Measurements from ENCODE around the gene MLXIPL. TPM values are rescaled to one million over a fixed set of nuclear protein-coding genes. Genes with fewer than 3 reads are reported as not detected.
"Not testable (repeated sequence)": the region's sequence is repeated elsewhere in the genome, so short reads cannot be mapped to it uniquely, and the experiment has no call there.

The MLXIPL gene
- total RNA-seq, 1 experiment from 2014 or later, result not detected

DNA sequence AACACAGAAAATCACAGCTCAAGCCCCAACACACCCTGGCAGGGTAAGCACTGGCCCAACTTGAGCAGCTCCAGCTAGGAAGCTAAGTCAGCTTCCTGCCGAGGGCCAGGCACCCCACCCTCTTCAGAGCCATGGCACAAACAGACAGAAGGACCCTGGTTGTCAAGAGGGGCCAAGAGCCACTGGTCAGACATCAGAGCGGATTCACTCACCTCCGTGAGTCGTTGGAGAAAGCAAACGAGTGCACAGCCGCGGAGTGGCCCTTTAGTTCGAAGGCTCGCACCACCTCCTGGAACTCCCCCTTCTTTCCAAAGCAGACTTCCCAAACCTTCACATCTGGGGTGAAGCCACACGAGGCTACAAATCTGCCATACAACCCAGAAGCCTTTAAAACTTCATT is 53.3 kb downstream of the MLXIPL start:
- peaks cover 74% of the 10 kb centered on the region for H3K36me3 ChIP-seq
- DNase-seq (ENCODE audit: low read depth in 1 of 2, low spot score in 2 of 2), result no peak
- no peaks in the 10 kb centered on the region for H3K27me3 ChIP-seq (replicated peaks)
- no peak overlapping the region for H3K27ac ChIP-seq
- no peak overlapping the region for H3K4me3 ChIP-seq
- 0 out of 2 replicates have a peak, but pooled peaks cover 2% of the 10 kb centered on the region for H3K9me3 ChIP-seq (replicated peaks)
- peaks cover 13% of the 10 kb centered on the region for H3K4me1 ChIP-seq (replicated peaks)

DNA sequence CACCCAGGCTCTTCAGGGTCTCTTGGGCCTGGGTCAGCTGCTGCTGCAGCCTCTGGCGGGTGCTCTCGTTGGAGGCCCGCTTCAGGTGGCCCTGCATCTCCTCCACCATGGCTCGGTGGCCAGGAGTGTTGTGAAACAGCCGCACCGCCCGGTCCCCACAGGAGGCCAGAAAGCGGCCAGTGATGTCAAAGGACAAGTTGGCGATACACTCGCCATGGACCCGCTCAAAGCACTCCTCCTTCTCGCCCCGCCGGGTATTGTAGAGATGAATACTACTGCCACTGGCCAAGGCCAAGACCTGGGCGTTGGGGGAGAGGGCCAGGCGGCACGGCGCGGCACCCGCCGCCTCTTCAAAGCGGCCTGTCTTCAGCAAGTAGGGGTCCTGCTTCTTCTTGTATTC is 53.8 kb downstream of the MLXIPL start:
- no peak overlapping the region for H3K4me3 ChIP-seq
- no peak for DNase-seq (ENCODE audit: low read depth in 1 of 2, low spot score in 2 of 2)
- no peak overlapping the region for H3K27ac ChIP-seq
- H3K27me3 ChIP-seq (replicated peaks), result no peaks in the 10 kb centered on the region
- H3K4me1 ChIP-seq (replicated peaks), result peaks cover 17% of the 10 kb centered on the region
- H3K36me3 ChIP-seq, result peaks cover 69% of the 10 kb centered on the region
- H3K9me3 ChIP-seq (replicated peaks), result 0 out of 2 replicates have a peak, but pooled peaks cover 2% of the 10 kb centered on the region

DNA sequence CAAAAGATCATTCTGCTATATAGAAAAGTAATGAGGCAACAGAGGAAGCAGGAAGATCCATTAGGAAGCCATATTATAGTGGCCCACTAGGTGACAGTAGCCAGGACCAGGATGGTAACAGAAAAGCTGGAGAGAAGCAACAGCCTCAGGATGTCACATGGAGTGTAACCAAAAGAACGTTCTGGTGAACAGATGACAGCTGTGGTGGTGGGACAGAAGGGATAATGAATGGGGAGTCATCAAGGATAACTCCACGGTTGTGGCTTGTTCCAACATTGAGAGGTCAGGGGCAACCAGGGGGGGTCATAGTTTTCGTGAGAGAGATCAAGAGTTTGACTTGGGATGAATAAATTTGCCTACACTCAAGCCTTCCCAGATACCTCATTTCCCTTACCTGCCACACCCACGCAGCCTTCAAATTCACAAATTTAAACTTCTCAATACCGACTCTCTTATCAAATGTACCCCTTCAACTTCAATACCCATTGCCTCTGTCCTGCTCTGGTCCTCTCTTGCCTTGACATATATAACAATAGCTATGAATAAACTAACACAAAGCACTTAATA is 55.2 kb downstream of the MLXIPL start:
- no peaks in the 10 kb centered on the region for H3K27me3 ChIP-seq (replicated peaks)
- H3K4me1 ChIP-seq (replicated peaks), result peaks cover 23% of the 10 kb centered on the region
- no peak overlapping the region for H3K27ac ChIP-seq
- no peak for DNase-seq (ENCODE audit: low read depth in 1 of 2, low spot score in 2 of 2)
- 0 out of 2 replicates have a peak, but pooled peaks cover 2% of the 10 kb centered on the region for H3K9me3 ChIP-seq (replicated peaks)
- H3K36me3 ChIP-seq, result peaks cover 55% of the 10 kb centered on the region
- H3K4me3 ChIP-seq, result no peak overlapping the region

DNA sequence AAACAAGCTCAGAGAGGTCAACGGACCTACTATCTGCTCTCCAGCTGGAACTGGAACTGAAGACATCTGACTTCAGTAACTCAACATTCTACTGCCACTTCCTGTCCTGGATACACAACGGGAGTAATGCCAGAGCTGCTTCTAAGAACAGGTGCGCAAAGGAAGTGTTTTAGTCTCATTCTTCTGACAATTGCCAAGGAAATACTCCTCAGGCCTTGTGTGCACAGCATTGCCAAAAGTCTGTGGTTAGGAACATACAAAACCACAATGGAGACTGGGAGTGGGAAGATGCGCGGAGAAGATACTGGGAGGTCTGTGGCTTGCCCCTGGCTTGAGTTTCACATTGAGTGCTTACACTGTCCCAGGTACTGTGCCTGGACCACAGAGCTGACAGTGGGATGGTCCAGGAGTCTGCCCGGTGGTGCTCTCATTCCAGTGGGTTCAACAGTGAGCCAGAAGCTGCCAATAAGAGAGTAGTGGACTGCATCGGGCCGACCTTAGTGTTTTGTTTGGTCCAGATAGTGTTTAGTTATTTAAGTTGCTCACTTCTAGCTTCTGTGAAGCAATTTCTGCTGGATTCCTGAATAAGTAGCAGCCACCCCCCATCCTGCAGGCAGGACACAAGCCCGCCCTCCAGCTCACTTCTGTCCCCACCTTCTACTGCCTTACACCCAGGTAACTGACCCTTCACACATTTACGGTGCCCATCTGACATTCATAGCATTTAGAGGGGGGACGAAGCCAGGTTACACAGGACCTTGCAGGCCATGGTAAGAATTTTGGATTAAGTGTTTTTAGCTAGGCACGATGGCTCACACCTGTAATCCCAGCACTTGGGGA is 56.3 kb downstream of the MLXIPL start:
- Histone ChIP-seq H3K9me3 (replicated peaks) (0 out of 2 replicates have a peak, but pooled peaks cover 2% of the 10 kb centered on the region), H3K4me1 (replicated peaks) (peaks cover 29% of the 10 kb centered on the region), H3K27ac (no peak overlapping the region), H3K27me3 (replicated peaks) (no peaks in the 10 kb centered on the region), H3K36me3 (peaks cover 45% of the 10 kb centered on the region), H3K4me3 (no peak overlapping the region)
- no peak for DNase-seq (ENCODE audit: low read depth in 1 of 2, low spot score in 2 of 2)

DNA sequence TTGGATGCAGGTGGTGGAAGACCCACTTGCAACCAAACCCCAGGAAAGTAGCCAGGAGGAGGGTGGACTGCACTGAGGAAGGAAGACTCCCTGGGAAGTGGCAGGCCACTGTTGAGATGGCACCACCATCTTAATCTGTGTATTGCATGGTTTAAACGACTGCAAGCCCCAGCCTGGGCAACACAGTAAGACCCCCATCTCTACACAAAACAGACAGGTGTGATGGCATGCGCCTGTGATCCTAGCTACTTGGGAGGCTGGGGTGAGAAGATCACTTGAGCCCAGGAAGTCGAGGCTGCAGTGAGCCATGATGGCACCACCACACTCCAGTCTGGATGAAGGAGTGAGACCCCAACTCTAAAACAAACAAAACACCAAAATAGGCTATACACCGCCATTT is 57.2 kb downstream of the MLXIPL start:
- 0 out of 2 replicates have a peak, but pooled peaks cover 2% of the 10 kb centered on the region for H3K9me3 ChIP-seq (replicated peaks)
- H3K27ac ChIP-seq, result no peak overlapping the region
- no peak for DNase-seq (ENCODE audit: low read depth in 1 of 2, low spot score in 2 of 2)
- H3K4me3 ChIP-seq, result no peak overlapping the region
- H3K4me1 ChIP-seq (replicated peaks), result peaks cover 29% of the 10 kb centered on the region
- H3K27me3 ChIP-seq (replicated peaks), result no peaks in the 10 kb centered on the region
- peaks cover 36% of the 10 kb centered on the region for H3K36me3 ChIP-seq

GRCh38 chr7:73566431-73566830 is 57.9 kb downstream of the MLXIPL start:
- Histone ChIP-seq H3K36me3 (peaks cover 29% of the 10 kb centered on the region), H3K4me1 (replicated peaks) (peaks cover 29% of the 10 kb centered on the region)
- H3K27ac ChIP-seq; H3K4me3 ChIP-seq; H3K9me3 ChIP-seq (replicated peaks); DNase-seq (ENCODE audit: low read depth in 1 of 2, low spot score in 2 of 2); H3K27me3 ChIP-seq (replicated peaks): not testable (repeated sequence)

GRCh38 chr7:73565675-73566340 is 58.5 kb downstream of the MLXIPL start:
- no peak overlapping the region for H3K27ac ChIP-seq
- H3K36me3 ChIP-seq, result peaks cover 22% of the 10 kb centered on the region
- no peaks in the 10 kb centered on the region for H3K27me3 ChIP-seq (replicated peaks)
- 0 out of 2 replicates have a peak, but pooled peaks cover 2% of the 10 kb centered on the region for H3K9me3 ChIP-seq (replicated peaks)
- no peak for DNase-seq (ENCODE audit: low read depth in 1 of 2, low spot score in 2 of 2)
- peak overlapping the region; percentile 19 for H3K4me3 ChIP-seq
- peaks cover 29% of the 10 kb centered on the region for H3K4me1 ChIP-seq (replicated peaks)

- Histone ChIP-seq H3K36me3 (peaks cover 10% of the 10 kb centered on the region), H3K4me3 (no peak overlapping the region), H3K4me1 (replicated peaks) (peaks cover 37% of the 10 kb centered on the region), H3K9me3 (replicated peaks) (no peaks in the 10 kb centered on the region), H3K27ac (no peak overlapping the region), H3K27me3 (replicated peaks) (no peaks in the 10 kb centered on the region)
- no peak for DNase-seq (ENCODE audit: low read depth in 1 of 2, low spot score in 2 of 2)
These were observed 64.0 kb downstream of the MLXIPL start for GRCh38 chr7:73560109-73560835.

DNA sequence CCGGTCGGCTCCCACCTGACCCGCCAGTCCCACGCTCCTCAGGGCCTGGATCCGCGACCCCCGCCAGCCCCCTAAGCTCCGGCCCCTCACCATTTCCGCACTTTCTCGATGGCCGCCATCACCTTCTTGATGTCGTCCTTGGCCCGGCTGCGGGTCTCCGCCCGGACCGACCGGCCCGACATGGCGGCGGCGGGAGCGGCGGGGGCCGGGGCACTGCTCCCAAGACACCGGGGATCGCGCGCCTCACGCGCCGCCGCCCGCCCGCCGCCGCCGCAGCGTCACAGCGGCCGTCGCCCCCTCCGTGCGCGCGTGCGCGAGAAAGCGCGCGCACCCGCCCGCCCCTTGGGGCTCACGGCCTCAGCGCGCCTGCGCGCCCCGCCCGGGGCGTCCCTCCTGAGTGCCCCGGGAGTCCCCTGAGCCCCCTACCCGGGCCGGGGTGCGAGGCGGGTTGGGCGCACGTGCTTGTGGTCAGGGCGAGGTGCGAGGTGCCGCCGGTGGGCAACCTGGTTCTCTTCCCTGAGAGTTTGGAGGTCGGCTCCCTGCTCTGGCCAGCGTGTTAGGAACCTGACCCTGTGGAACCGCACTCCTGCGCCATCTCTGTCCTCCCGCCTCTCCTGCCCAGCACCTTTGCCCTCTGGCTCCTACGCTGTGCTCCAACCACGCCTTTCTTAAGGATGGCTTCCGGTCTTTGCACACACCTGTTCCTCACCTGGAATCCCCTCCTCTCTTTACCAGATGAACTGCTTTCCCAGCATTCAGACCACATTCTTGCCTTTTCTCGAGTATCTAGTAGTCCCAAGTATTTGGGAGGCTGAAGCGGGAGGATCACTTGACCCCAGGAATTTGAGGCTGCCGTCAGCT is 66.7 kb downstream of the MLXIPL start, which contains the start of gene BCL7B:
TSS of gene BCL7B (minus strand) at position 294 of the 861 bp plus-strand sequence. CDS start at position 182, 112 bp downstream.
- H3K9me3 ChIP-seq (replicated peaks), result no peaks in the 10 kb centered on the region
- H3K27ac ChIP-seq, result peak within 1 kb of the TSS; percentile 98
- no peaks in the 10 kb centered on the region for H3K27me3 ChIP-seq (replicated peaks)
- peak; percentile 61 to 75 for DNase-seq (ENCODE audit: low read depth in 1 of 2, low spot score in 2 of 2)
- peak within 1 kb of the TSS; percentile 97 for H3K4me3 ChIP-seq
- H3K36me3 ChIP-seq, result peaks cover 30% of the 10 kb centered on the region
- peaks cover 27% of the 10 kb centered on the region for H3K4me1 ChIP-seq (replicated peaks)

GRCh38 chr7:73557108-73557396 is 67.3 kb downstream of the MLXIPL start:
- H3K36me3 ChIP-seq, result peaks cover 36% of the 10 kb centered on the region
- peaks cover 27% of the 10 kb centered on the region for H3K4me1 ChIP-seq (replicated peaks)
- DNase-seq (ENCODE audit: low read depth in 1 of 2, low spot score in 2 of 2), result peak; percentile 92 to 94
- H3K27me3 ChIP-seq (replicated peaks), result no peaks in the 10 kb centered on the region
- H3K9me3 ChIP-seq (replicated peaks), result no peaks in the 10 kb centered on the region
- H3K27ac ChIP-seq, result peak overlapping the region; percentile 98
- H3K4me3 ChIP-seq, result peak overlapping the region; percentile 97

DNA sequence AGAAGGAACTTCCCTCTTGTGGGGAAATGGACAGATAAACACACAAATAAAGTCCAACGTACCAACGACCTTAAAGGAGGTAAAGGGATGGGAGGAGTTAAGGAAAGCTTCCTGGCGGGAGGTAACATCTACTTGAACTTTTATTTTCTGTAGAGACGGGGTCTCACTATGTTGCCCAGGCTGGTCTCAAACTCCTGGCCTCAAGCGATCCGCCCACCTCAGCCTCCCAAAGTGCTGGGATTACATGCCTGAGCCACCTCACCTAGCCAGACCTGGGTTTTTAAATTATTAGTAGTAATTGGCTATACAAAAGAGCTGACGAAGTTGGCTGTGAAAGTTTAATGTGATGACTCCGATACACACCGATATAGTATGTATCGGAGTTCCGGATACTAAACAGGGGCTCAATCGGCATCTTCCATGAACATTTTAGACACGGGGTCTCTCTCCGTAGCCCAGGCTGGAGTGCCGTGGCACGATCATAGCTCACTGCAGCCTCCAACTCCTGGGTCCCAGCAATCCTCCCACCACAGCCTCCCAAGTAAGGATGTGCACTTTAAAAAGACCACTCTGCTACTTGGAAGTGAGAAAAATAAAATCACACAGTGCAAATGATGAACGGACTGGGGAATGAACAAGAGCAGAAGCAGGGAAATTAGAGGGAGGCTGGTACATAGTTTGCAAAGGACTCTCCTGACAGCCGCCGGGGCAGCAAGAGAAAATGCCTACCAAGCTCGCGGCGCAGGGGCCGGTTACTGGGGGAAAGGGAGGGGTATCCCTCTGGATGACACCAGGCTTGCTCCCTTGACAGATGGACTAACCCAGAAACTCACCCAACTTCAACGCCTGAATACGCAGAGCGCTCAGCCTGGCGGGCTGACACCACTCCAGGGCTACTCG is 67.9 kb downstream of the MLXIPL start:
- DNase-seq (ENCODE audit: low read depth in 1 of 2, low spot score in 2 of 2), result no peak
- no peaks in the 10 kb centered on the region for H3K9me3 ChIP-seq (replicated peaks)

GRCh38 chr7:73555411-73555982 is 68.8 kb downstream of the MLXIPL start:
- Histone ChIP-seq H3K4me1 (replicated peaks) (peaks cover 27% of the 10 kb centered on the region), H3K4me3 (no peak overlapping the region; the same call in 1 of the 2 replicates), H3K27me3 (replicated peaks) (no peaks in the 10 kb centered on the region), H3K9me3 (replicated peaks) (no peaks in the 10 kb centered on the region), H3K36me3 (peaks cover 51% of the 10 kb centered on the region), H3K27ac (no peak overlapping the region)
- no peak for DNase-seq (ENCODE audit: low read depth in 1 of 2, low spot score in 2 of 2)

More for the DNA sequence above, 67.9 kb downstream of the MLXIPL start:
- Histone ChIP-seq H3K36me3 (peaks cover 41% of the 10 kb centered on the region), H3K4me3 (peak overlapping the region; percentile 97), H3K27me3 (replicated peaks) (no peaks in the 10 kb centered on the region), H3K27ac (no peak overlapping the region; the same call in 1 of the 2 replicates), H3K4me1 (replicated peaks) (peaks cover 27% of the 10 kb centered on the region)

Measured in SJSA1 (cell line).